NCI-H2227 (cell line): ENCODE measurements around the gene FAM149B1.

Source experiments
- DNase-seq: peaks from one replicate; lab custom pipeline; 2025; ENCODE audit not compliant: unreplicated experiment; lab: John Stamatoyannopoulos, UW

The FAM149B1 gene

GRCh38 chr10:73263693-73264347 lies 95.9 kb downstream of the FAM149B1 start:
- DNase-seq: no peak

GRCh38 chr10:73264423-73264822 lies 96.5 kb downstream of the FAM149B1 start:
- no peak for DNase-seq

GRCh38 chr10:73281097-73281496 lies 113.2 kb downstream of the FAM149B1 start:
- DNase-seq: no peak

- DNase-seq: no peak
Observed at GRCh38 chr10:73287441-73287840, 119.5 kb downstream of the FAM149B1 start.

- DNase-seq: no peak
Observed at GRCh38 chr10:73289958-73290357, 122.0 kb downstream of the FAM149B1 start.

- no peak for DNase-seq
Observed at GRCh38 chr10:73293461-73293860, 125.5 kb downstream of the FAM149B1 start.
